GM18526 (cell line): ENCODE data around the gene KLF13.

Experiments used
- POLR2A ChIP-seq: IDR thresholded peaks from 3 replicates; pipeline ENCODE4 v1.6.1; 2011; ENCODE audit not compliant: insufficient read length; ENCODE audit errors: extremely low read depth

Gene KLF13

DNA sequence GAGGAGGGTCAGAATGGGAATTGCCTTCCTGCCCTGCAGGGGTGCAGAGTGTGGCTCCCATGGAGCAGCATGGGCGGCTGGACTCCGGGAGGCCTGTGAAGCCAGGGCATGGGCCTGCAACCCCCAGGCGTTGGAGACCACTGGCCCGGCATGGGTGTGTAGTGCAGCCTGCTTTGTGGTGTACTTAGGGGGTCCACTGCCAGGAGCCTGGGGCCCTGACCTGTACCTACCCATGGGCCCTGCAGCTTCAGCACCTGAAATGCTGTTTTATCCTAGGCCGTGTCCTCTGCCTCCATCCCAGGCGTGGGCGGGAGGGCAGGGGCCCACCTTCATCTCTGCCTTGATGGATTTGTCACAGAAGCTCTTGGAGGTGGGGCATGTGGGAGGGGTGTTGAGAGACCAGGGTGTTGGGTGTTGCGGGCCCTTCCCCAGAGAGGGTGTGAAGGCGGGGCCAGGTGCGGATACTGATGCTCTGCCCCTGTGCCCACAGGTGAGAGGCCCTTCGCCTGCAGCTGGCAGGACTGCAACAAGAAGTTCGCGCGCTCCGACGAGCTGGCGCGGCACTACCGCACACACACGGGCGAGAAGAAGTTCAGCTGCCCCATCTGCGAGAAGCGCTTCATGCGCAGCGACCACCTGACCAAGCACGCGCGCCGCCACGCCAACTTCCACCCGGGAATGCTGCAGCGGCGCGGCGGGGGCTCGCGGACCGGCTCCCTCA is 45.0 kb downstream of the KLF13 start:
- no peak for TF ChIP-seq POLR2A

DNA sequence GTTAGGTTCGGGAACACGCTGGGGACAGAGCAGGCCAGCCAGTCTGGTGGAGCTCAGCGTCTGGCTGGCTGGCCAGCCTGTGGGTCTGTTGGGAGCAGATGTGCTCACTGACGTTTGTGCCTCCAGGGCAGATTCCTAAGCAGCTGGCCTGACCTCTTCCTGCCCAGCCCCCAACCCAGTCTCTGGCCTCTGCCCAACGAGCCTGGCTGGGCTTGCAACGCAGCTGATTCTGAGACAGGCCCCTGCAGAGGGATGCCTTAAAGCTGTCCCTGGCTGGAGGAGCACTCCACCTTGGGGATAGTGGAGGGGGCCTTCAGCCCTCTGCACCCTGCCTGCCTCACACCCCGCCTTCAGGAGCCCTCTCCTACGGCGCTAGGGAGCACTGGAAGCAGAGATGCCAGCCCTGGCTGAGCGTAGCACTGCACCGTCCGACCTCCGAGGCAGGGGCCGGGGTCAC is 46.0 kb downstream of the KLF13 start:
- TF ChIP-seq POLR2A, result no peak

GRCh38 chr15:31373096-31373865 is 46.6 kb downstream of the KLF13 start:
- no peak for TF ChIP-seq POLR2A

GRCh38 chr15:31373970-31374369 is 47.3 kb downstream of the KLF13 start:
- TF ChIP-seq POLR2A, result no peak

GRCh38 chr15:31374489-31374888 is 47.9 kb downstream of the KLF13 start:
- no peak for TF ChIP-seq POLR2A

DNA sequence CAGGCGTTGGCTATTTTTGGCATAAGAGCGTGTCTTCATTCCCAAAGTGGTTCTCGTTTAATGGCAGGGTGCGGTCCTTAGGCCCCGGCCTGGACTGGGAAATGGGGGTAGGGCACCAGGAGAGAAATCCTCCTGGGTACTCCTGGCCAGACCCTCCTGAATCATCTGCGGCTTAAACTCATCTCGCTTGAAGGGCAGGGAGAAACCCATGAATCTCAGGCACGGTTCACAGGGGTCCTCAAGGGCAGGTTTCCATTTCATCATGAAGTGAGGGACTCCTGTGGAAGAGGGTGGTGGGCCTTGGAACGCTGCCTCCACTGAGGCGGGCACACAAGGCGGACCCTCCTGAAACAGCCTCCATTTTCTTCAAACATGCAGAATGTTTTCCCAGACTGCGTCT is 48.4 kb downstream of the KLF13 start:
- no peak for TF ChIP-seq POLR2A

DNA sequence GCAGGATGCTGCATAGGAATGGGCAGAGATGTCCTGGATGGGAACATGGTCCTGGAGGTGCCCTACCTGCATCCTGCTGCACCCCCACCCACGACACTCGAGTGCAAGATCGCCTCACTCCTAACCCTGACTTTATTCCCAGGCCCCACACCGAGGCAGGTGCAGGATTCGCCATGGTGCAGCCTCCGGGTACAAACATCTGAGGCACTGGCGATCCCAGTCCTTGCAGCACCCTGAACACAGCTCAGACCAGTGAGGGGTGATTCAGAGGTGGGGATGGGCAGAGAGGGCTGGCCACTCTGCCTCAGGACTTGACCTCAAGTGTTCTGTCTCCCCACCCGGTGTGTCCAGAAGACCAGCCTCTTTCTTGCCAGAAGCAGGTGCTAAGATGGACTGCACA is 49.1 kb downstream of the KLF13 start:
- no peak for TF ChIP-seq POLR2A

DNA sequence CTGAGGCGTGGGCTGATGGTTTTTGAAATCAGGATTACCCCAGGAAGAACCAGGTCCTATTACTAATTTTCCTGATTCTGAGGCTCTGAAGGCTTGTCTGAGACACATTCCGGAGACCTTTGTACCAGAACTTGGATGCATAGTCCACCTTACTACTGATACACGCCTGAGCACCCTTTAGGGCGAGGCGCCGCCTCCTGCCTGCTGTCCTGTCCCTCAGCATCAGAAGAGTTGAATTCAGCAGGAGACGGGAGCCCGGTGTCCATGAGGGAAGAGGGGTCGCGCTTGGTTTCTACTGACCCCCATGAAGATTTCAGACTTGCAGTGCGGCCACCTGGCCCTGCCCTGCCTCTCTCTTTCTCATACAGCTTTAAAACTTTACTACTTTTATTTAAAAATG is 49.9 kb downstream of the KLF13 start:
- no peak for TF ChIP-seq POLR2A

DNA sequence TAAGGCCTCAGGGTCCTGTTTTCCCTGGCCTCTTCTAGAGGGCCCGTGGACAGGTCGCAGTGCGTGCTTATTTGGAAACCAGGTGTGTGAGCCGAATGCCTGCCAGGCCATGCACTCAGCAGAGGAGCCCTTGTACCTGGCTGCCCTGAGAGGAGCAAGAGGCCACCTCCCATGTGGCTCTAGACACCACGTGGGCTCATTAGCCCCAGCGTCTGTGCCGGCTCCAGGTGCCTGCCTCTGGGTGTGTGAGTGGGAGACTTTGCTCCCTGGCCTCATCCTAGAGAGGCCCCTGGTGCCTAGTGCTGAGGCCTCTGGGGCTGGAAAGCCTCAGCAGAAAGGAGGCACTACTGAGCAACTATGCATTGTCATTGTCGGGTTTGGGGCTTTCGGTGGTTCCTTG is 50.4 kb downstream of the KLF13 start:
- no peak for TF ChIP-seq POLR2A

DNA sequence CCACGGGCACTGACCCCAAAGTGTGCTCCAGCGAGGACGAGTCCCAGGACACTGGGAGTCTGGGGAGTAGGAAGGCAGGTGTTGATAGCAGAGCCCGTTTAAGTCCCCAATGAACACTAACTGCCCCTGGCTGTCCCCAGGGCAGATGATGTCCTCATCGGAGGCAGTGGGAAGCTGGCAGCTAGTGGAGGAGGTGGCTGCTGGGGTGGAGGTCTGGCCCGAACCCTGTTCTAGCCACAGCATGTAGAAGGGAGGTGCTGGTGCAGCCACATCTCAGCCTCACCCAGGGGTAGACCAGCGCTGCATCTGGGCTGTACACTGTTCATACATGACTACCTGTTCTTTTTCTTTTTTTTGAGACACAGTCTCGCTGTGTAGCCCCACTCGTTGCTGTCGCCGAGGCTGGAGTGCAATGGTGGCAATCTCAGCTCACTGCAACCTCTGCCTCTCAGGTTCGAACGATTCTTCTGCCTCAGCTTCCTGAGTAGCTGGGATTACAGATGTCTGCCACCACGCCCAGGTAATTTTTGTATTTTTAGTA is 51.8 kb downstream of the KLF13 start:
- TF ChIP-seq POLR2A, result no peak

DNA sequence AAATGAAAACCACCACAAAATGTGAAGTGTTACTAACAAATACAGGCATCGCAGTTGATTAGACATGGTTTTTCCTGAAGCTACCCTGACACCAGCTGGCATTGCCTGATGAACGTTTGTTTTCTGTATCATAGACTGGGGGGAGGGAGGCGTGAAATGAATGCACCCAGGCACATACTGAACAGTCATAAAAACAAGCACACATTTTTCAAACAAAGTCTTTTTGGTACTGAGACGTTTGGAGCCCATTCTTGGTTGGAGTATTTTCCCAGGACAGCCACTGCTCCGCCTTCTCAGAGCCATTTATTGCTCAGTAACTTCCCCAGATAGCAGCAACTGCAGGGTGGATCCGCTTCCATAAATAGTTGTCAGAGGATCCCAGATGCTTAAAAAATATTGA is 52.4 kb downstream of the KLF13 start:
- no peak for TF ChIP-seq POLR2A

GRCh38 chr15:31379577-31379976 is 52.9 kb downstream of the KLF13 start:
- TF ChIP-seq POLR2A, result no peak

GRCh38 chr15:31381801-31382712 is 55.4 kb downstream of the KLF13 start:
- TF ChIP-seq POLR2A, result no peak

GRCh38 chr15:31382713-31383045 is 56.0 kb downstream of the KLF13 start:
- TF ChIP-seq POLR2A, result no peak

DNA sequence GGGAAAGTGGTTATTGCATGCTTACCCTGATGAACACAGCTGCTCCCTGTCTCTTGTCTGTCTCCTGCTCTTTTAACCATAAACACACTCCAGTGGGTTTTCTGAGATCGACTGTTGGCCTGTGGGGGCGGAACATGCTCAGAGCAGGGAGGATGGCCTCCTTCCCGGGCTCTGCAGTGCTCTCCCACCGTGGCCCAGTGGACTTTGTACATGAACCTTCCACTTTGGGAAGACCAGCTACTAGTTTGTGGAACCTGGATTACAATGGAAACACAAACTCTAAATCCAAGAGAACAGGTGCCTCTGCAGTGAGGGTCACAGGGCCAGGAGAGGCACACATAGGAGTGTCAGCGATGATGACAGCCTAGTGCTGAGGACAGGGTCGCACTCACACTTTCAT is 56.5 kb downstream of the KLF13 start:
- TF ChIP-seq POLR2A, result no peak
